Stomach (tissue), 4 donors: Measurements from ENCODE around the gene KLHL3.

Experiments used
- POLR2A ChIP-seq, 4 donors: fragments of 450-650 bp; IDR thresholded peaks; one replicate each; pipeline ENCODE4 v1.6.1; 2016; ENCODE audit warnings: antibody characterized with exemption in 4 of 4, control low read depth in 2 of 4, mild to moderate bottlenecking in 1 of 4, moderate library complexity in 1 of 4
- POLR2AphosphoS5 ChIP-seq, 3 donors: sonication (generic); formaldehyde crosslinking; IDR thresholded peaks; one replicate each; pipeline ENCODE4 v1.6.1; 2016; ENCODE audit warnings: antibody characterized with exemption in 3 of 3
- TF ChIP-seq, protein P1 (sequence below), 7 experiments: fragments of 450-650 bp in 4 of 7; fragments of 200-600 bp in 3 of 7; sonication (generic) in 3 of 7; IDR thresholded peaks; one replicate each; pipeline ENCODE4 v1.5.1; 2016 to 2019; ENCODE audit warnings: antibody characterized with exemption in 7 of 7, control low read depth in 2 of 7, mild to moderate bottlenecking in 1 of 7

DNA sequence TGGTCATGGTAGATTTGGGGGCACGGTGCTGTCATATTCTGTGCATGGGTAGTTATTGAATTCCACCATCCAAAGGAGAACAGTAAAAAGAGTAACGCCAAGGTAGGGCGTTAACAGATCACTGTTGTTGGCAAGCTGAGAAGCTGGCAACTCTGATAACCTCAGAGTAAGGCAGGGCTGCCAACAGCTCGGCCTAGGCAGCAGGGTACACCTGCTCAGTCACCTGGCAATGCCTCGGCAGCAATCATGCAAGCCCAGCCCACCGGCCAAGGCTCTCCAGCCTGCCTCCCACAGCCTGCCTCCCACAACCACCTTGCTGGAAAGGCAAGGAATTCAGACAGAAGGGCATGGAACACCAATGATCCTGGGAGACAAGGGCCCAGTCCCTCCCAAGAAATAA is 63.9 kb downstream of the KLHL3 start:
- peak in 2 of 3 donors; percentile 20 to 33 for TF ChIP-seq POLR2AphosphoS5 (IDR thresholded peaks at IDR 0.05)
- no peak for TF ChIP-seq POLR2A (IDR thresholded peaks at IDR 0.05)
- TF ChIP-seq, protein P1, sequence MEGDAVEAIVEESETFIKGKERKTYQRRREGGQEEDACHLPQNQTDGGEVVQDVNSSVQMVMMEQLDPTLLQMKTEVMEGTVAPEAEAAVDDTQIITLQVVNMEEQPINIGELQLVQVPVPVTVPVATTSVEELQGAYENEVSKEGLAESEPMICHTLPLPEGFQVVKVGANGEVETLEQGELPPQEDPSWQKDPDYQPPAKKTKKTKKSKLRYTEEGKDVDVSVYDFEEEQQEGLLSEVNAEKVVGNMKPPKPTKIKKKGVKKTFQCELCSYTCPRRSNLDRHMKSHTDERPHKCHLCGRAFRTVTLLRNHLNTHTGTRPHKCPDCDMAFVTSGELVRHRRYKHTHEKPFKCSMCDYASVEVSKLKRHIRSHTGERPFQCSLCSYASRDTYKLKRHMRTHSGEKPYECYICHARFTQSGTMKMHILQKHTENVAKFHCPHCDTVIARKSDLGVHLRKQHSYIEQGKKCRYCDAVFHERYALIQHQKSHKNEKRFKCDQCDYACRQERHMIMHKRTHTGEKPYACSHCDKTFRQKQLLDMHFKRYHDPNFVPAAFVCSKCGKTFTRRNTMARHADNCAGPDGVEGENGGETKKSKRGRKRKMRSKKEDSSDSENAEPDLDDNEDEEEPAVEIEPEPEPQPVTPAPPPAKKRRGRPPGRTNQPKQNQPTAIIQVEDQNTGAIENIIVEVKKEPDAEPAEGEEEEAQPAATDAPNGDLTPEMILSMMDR (IDR thresholded peaks at IDR 0.05), result no peak
